HG03571 (cell line): ENCODE results near the gene LY6G6C.
A peak's percentile ranks its signal among the peaks of the same experiment; 100 is the strongest.

Source experiments
- ATAC-seq: cut with Tn5 transposase; IDR thresholded peaks from one replicate; pipeline ENCODE4 v1.9.1; 2021; ENCODE audit not compliant: unreplicated experiment

LY6G6C gene

GRCh38 chr6:31742894-31743293, 21.3 kb upstream of the LY6G6C start:
- ATAC-seq: no peak

GRCh38 chr6:31741815-31742214, 20.3 kb upstream of the LY6G6C start:
- no peak for ATAC-seq

- no peak for ATAC-seq
Measured at GRCh38 chr6:31740397-31741223, 19.1 kb upstream of the LY6G6C start.

GRCh38 chr6:31739639-31740396, 18.3 kb upstream of the LY6G6C start, which contains the start of gene MSH5:
Gene MSH5 (plus strand): TSS chr6:31740005. CDS start chr6:31740467, 462 bp downstream.
- peak; percentile 61 for ATAC-seq

- ATAC-seq: no peak
Measured at GRCh38 chr6:31737991-31738979, 16.7 kb upstream of the LY6G6C start.

- ATAC-seq: no peak
Measured at GRCh38 chr6:31737315-31737990, 15.9 kb upstream of the LY6G6C start.

GRCh38 chr6:31736768-31737314, 15.3 kb upstream of the LY6G6C start:
- no peak for ATAC-seq

GRCh38 chr6:31736021-31736767, 14.6 kb upstream of the LY6G6C start, which contains the start of gene CLIC1:
Gene CLIC1 (minus strand): TSS chr6:31736530. CDS start chr6:31736300, 230 bp downstream.
- ATAC-seq: peak; percentile 23

GRCh38 chr6:31734821-31735406, 13.4 kb upstream of the LY6G6C start:
- no peak for ATAC-seq

- no peak for ATAC-seq
Measured at GRCh38 chr6:31734247-31734820, 12.8 kb upstream of the LY6G6C start.

- ATAC-seq: no peak
Measured at GRCh38 chr6:31733734-31734133, 12.2 kb upstream of the LY6G6C start.

GRCh38 chr6:31732029-31732428, 10.5 kb upstream of the LY6G6C start:
- no peak for ATAC-seq

GRCh38 chr6:31730631-31731086, 9.1 kb upstream of the LY6G6C start:
- no peak for ATAC-seq

GRCh38 chr6:31729979-31730630, 8.6 kb upstream of the LY6G6C start:
- ATAC-seq: no peak

- no peak for ATAC-seq
Measured at GRCh38 chr6:31729515-31729978, 8.0 kb upstream of the LY6G6C start.

GRCh38 chr6:31728767-31729514, 7.4 kb upstream of the LY6G6C start, which contains the start of gene DDAH2:
Gene DDAH2 (minus strand): TSS chr6:31729299. CDS start chr6:31729161, 138 bp downstream.
- ATAC-seq: no peak
